Fibroblast of villous mesenchyme (primary cell): ENCODE results near the gene GMDS. TPM values are rescaled to one million over a fixed set of nuclear protein-coding genes. Genes with fewer than 3 reads are reported as not detected.

Experiments
- DNase-seq: peaks from one replicate; pipeline ENCODE4 v3.0.0-alpha.2; 2010; ENCODE audit warnings: low read depth
- H3K4me3 ChIP-seq: 2 replicates; pipeline ENCODE4 v1.5.1; 2011; ENCODE audit warnings: low read depth, mild to moderate bottlenecking, low read length
- CTCF ChIP-seq: IDR thresholded peaks from 2 replicates; pipeline ENCODE4 v1.5.1; 2012; ENCODE audit warnings: low read depth, mild to moderate bottlenecking, low read length; ENCODE audit not compliant: insufficient read depth
- total RNA-seq: library from RNA; depleted of rRNA; stranded (reverse); fragments of >200 nt; gene quantifications from 2 replicates; pipeline ENCODE4 v1.2.3, GENCODE V29; 2012

Gene GMDS
- total RNA-seq, 1 donor, result 6.5 TPM

DNA sequence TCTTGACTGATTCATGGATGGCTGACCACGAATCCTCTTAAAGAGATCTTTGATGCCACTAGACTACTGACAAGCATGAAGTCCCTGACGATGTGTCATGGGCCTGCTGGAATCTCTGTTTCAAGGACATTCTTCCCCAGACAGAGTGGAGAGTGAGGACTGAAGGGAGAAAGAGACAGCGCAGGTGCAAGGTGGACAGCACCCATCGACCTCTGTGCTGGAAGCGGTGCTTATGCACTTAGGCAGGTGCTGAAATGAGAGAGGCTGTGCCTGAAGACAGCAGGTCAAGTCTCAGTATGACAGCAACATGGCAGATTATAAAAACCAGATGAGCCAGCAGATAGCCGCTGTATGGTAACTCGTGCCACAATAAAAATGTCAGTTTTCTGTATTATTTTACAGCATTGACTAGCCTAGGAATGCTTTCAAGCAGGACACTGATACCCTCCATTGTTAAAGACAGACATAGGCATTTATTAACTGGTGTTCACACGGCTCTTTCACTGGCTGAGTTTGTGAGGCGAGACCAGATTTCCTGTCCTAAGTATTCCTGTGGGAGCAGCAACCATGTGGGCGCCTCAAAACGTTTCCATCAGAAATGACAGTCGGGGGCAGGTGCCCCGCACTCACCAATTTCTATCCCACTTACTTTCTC is 588.2 kb downstream of the GMDS start:
- DNase-seq, result no peak
- TF ChIP-seq CTCF, result no peak
- H3K4me3 ChIP-seq, result no peak overlapping the region

GRCh38 chr6:1654054-1654453 is 591.4 kb downstream of the GMDS start:
- DNase-seq, result no peak
- TF ChIP-seq CTCF, result no peak
- H3K4me3 ChIP-seq, result no peak overlapping the region

GRCh38 chr6:1652842-1653241 is 592.6 kb downstream of the GMDS start:
- no peak for TF ChIP-seq CTCF
- no peak overlapping the region for H3K4me3 ChIP-seq
- DNase-seq, result no peak

DNA sequence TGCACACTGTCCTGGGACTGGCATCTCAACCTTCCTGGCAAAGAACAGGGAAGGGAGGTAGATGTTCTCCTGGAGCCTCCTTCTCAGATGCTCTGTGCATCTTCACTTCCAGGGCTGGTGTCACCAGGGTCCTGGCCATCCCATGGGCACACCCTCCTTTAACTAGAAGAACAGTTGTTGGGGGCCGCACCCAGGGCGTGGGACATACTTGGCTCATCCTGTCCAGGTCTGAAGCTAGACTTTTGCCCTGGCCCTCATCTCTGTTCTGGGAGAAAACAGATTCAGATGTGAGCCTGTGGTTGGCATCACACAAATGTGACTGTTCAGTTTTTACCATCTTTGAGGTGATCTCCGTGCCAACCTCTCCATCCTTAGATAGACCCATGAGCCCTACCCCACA is 594.0 kb downstream of the GMDS start:
- TF ChIP-seq CTCF, result no peak
- DNase-seq, result no peak
- H3K4me3 ChIP-seq, result no peak overlapping the region

DNA sequence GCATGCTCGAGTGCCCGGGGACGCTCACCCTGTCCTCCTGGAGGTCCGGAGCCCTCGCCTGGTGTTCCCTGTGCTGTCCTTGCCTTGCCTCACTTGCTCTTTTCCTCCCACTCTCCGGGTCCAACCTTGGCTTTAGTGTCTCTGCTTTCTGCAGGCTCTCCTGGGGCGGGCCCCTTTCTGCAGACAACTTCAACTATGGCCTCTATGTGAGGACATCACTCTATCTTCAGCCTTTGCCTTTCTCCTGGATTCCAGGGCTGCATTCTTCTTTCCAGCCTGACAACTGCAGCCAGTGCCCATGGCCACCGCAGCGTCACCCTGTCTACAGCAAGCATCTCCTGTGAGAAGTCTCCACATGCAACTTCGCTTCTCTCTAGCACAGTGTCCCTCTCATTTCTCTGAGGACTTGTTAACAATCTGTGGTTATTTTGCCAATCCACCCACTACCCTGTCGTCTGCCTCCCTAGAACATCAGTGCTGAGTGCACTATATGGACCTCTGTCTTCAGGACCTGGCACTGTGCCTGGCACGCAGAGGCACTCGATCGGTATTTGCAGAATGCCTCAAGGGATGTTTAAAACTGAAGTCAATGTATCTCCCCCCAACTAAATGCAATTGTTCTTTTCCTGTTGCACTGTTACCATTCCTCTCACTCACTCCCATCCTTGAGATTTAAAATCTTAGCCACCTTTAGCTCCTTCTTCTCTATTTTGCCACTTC is 599.8 kb downstream of the GMDS start:
- DNase-seq, result no peak
- no peak for TF ChIP-seq CTCF
- H3K4me3 ChIP-seq, result no peak overlapping the region

GRCh38 chr6:1644516-1645060 is 600.8 kb downstream of the GMDS start:
- DNase-seq, result no peak
- no peak overlapping the region for H3K4me3 ChIP-seq
- no peak for TF ChIP-seq CTCF
